HG02610 (cell line): Measurements from ENCODE around the gene VAMP5.
"Not testable (repeated sequence)": the region's sequence is repeated elsewhere in the genome, so short reads cannot be mapped to it uniquely, and the experiment has no call there.

ENCODE experiments used
- ATAC-seq: cut with Tn5 transposase; IDR thresholded peaks from one replicate; pipeline ENCODE4 v1.9.1; 2021; ENCODE audit warnings: mild to moderate bottlenecking, moderate library complexity; ENCODE audit not compliant: unreplicated experiment

Gene VAMP5, protein sequence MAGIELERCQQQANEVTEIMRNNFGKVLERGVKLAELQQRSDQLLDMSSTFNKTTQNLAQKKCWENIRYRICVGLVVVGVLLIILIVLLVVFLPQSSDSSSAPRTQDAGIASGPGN

DNA sequence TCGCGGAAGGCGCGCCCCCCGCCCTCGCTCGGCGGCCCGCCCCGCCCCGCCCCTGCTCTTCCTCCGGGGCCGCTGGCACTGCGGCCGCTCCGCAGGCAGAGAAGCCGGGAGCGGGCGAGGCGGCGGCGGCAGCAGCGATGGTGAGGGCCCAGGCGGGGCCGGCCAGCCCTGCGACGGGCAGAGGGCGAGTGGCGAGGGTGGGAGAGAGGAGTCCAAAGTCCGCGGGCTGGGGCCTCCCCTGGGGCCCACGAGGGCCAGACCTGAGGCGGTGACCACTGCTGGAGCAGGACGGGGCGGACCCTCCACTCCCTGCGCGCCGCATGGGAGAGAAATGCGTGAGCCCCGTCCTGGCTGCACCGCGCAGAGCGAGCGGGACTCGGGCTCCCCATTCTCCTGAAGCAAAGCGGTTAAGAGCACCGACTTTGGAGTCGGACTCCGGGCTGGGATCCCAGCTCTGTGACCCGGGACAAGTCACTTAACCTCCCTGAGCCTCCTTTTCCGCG is at the start of gene VAMP5:
Gene VAMP5 (plus strand): TSS at position 78 of the 503 bp plus-strand sequence. CDS start 60 bp downstream, at position 138.
- ATAC-seq = peak; percentile 18

DNA sequence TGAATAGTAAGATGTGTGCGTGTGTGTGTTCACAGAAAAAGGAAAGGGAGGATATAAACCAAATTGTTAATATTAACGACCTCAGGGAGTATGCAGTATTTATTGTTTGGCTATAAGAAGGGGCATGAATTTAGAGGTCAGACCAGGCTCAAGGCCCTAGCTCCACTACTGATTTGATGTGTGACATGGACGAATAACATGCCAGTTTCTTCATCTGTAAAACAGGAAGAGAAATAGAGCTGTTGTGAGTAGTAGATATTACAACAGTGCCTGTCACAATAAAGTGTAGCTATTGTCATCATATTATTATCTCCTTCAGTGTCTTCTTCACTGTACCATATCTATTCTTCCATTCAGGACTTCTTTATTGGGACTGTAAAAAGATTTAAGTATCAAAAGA is 49.4 kb upstream of the VAMP5 start:
- ATAC-seq = no peak

DNA sequence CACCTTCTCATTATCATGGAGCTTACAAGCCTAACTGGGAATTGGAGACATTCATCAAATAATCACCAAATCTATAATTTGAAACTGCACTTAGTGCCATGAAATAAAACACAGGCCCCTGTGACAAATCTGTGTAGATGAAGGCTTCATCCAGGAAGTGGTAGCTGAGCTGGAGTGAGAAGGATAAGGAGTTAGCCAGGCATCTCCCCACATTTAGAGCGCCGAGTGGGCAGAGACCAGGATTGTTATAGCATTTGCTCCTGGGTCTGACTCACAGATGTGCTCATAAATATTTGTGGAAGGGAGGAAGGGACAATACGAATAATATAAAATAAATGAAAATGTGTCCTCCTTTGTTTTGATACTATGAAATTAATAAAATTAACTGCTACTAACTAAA is 47.8 kb upstream of the VAMP5 start:
- ATAC-seq = no peak

DNA sequence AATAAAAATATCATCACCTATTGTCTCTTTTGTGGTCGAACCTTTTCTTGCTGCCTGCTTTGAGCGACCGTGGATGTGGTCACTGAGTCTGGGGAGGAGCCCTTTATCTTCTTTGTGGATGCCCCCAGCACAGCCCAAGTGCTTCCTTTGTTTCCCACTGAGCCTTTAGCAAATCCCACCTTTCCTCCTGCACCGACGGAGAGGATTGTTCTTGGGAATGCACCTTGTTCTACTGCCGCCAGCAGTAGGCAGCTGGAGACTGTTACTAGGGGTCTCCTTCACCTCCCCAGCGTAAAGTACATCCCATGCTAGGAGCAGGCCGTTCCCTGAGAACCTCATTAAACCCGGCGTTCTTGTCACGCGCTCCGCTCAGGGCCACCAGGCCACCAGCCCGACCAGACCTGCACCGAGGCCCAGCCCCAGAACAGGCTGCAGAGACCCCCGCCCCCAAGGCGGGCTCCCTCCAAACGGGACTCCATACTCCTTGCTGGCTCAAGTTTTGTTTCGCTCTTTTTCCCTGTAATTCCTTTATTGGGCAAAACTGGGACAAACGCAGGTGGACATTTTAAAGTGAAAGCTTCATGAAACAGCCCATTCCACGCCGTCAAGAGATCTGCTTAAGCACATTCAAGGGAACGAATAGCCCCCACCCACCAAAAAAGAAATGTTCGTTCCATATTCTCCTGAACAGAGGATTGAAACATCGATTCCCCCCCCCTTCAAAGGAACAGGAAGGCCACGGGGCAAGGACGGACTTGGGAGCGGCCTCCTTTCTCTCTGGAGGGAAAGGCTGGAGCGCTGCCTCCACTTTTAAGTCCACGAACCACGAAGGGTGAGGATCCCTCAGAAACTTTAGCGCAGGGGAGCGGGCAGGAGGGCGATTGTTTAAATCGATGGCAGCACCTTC is 46.4 kb upstream of the VAMP5 start:
- no peak for ATAC-seq

DNA sequence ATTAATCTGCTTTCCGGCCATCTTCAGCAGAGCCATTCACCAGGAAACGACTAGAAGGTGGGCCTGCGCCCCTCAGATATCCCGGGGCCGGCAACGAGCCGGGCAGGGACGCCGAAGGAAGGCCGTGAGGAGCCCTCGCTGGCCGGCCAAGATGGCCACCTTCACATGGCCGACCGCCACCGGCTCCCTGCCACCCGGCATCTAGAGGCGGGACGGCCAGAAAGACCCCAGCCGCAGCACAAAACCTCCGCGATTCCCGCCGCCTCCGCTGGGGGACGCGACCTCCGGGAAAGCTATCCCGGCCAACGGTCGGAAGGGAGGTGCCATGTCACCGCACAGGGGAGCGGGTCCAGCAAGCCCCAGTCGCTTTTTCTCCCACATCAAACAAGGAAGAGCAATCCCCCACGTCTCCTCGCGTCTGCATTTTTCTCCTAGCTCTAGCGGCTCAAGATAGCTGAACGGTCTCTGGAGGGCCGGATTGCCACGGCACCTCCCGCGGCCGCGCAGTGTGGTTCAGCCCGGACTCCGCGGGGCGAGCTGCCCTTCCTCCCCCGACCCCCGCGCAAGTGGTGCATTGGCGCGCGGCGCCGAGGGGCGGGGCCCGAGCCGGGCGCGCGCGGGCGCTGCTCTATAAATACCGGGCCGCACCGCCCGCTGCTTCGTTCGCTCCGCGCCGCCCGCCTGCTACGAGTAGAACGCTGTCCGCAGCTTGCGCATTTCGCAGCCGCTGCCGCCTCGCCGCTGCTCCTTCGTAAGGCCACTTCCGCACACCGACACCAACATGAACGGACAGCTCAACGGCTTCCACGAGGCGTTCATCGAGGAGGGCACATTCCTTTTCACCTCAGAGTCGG is 45.5 kb upstream of the VAMP5 start, which contains the start of gene MAT2A:
Gene MAT2A (plus strand): TSS at position 662 of the 854 bp plus-strand sequence. CDS start 120 bp downstream, at position 782.
- ATAC-seq = peak; percentile 78

DNA sequence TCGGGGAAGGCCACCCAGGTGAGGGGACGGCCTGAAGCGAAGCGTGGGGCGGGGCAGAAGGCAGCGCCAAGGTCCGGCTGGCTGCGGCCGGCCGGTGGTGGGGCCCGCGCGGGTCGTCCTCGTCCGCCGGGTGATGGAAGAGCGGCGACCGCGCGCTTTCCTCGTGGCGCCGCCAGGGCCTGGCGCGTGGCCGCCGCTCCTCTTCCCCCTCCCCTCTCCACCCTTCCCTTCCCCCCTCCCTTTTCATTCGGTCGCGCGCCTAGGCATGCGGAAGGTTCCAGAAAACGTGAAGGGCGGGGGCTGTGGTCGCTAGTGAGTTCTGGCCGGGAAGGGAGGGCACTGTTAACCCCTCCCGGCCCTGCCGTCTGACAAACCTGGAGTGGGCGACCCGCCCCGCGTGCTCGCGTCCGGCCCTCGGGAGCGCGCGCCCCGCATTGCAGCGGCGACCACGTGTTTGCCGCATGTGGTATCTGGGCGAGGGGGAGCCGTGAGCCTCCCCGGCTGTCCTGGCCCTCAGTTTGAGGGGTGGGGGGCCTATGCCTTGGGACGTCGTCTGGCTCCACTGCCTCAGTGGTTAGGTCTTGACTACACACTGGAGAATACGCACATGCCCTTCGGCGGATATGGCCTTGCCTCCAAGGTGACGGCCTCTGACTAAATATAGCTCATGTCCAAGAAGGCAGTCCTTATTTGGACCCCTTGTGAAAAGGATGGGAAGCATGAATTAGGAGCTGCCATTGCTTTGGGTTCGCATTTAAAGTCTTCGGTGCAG is 44.7 kb upstream of the VAMP5 start:
- peak; percentile 26 for ATAC-seq

DNA sequence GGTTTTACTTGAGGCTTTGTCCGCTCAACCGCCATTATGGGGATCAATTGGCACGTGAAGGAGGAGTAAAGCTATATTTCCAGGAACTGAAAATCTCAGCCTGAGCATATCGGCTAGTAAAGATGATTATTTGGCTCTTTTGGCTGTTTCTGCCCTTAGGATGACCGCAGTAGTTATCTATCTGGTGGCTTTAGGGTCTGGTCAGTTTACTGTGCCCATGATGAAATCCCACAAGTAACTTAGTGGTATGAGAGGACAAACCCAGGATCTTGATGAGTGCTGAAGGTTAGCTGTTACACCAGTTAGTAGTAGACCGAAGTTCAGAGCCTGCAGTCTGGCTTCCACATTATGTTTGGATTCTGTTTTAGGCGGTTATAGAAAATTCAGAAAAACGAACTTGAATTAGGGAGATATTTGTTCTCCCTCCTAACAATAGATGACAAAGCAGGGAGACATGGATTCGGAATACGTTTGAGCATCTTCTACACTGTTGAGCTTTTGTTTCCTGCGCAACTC is 44.0 kb upstream of the VAMP5 start:
- ATAC-seq = no peak

DNA sequence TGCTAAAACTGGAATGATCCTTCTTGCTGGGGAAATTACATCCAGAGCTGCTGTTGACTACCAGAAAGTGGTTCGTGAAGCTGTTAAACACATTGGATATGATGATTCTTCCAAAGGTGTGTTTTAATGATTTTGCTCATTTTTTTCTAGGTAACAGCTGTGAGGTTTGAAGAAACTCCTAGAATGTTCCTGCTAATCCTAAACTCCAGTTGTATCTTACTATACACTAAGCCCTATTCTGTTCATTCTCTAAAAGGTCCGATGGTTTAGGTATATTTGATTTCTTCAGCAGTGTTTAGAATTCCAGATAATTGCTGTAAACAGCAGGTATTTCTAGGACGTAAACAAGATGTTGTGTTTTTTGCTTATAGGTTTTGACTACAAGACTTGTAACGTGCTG is 43.0 kb upstream of the VAMP5 start:
- ATAC-seq = no peak

DNA sequence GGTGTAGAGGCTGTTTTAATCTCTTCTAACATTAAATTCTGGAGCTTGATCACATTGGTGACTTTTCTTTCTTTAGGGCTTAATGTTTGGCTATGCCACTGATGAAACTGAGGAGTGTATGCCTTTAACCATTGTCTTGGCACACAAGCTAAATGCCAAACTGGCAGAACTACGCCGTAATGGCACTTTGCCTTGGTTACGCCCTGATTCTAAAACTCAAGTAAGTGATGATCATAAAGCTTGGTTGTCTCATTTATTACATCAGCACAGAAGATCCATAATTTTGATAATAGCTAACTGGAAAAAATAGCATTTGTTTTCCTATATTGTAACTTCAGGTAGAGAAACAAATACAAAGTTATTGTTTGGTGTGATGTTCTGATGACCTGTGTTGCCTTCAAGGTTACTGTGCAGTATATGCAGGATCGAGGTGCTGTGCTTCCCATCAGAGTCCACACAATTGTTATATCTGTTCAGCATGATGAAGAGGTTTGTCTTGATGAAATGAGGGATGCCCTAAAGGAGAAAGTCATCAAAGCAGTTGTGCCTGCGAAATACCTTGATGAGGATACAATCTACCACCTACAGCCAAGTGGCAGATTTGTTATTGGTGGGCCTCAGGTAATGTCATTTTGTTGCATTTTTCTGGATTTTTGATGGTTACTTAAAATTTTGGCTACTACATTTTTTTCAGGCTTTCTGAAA is 42.3 kb upstream of the VAMP5 start:
- ATAC-seq = no peak

DNA sequence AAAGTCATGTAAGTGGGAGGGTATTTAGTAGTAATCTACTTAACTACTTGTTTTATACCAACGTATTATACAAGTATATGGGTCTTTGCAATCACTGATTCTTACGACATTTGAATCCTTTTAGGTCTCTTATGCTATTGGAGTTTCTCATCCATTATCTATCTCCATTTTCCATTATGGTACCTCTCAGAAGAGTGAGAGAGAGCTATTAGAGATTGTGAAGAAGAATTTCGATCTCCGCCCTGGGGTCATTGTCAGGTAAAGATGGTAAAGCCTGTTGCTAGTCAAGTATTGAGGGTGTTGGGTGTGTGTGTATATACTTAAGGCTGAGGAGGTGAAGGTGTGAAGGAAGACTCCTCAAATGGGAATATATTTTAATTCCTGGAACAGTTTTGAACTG is 41.5 kb upstream of the VAMP5 start:
- no peak for ATAC-seq

DNA sequence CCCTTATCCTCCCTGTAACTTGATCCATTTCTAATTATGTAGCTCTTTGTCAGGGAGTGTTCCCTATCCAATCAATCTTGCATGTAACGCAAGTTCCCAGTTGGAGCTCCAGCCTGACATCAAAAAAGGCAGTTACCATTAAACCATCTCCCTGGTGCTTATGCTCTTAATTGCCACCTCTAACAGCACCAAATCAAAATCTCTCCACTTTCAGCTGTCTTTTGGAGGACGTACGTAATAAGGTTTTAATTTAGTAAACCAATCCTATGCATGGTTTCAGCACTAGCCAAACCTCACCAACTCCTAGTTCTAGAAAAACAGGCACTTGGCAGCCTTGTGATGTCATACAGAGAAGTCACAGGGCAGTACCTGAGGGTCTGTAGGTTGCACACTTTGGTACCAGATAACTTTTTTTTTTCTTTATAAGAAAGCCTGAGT is 40.0 kb upstream of the VAMP5 start:
- not testable (repeated sequence) for ATAC-seq

DNA sequence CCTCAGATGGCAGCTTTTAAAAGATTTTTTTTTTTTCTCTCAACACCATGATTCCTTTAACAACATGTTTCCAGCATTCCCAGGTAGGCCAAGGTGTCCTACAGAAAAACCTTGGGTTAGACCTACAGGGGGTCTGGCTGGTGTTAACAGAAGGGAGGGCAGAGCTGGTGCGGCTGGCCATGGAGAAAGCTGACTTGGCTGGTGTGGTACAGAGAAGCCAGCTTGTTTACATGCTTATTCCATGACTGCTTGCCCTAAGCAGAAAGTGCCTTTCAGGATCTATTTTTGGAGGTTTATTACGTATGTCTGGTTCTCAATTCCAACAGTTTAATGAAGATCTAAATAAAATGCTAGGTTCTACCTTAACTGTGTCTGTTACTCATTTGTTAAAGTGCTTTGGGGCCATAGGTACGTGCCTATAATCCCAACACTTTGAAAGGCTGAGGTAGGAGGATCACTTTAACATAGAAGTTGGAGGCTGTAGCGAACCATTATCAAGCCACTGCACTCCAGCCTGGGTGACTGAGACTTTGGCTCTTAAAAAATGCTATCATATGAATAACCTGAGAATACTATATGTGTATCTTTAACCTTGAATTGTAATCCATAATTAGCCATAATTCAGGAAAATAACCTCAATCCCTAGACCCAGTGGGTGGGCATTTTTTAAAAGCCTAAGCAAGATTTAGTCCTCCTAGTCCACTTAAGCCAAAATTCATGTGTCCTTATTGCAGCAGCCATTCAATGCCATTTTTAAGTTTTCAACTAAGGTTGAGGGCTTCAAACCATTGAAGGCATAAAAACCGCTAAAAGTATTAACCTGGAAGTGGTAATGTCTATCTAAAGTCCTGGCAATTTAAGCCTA is 39.1 kb upstream of the VAMP5 start:
- not testable (repeated sequence) for ATAC-seq

DNA sequence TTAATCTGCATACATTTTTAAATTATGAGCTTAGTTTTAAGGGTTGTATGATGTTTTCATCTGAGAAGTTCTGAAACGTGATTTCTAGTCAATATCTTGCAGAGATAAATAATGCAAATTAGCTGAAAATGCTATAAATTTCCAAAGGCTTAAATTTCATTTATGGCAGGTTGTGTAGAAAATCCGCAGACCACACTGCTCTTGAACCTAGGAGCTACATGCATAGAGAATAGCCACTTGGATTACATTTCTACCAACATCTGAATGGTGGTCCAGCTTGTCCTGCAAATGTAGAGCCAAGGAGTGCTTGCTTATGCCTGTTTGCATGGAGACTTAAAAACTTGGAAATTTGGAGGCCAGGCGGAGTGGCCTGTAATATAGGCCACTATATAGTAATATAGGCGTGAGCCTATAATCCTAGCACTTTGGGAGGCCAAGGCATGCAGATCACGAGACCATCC is 38.4 kb upstream of the VAMP5 start:
- no peak for ATAC-seq

DNA sequence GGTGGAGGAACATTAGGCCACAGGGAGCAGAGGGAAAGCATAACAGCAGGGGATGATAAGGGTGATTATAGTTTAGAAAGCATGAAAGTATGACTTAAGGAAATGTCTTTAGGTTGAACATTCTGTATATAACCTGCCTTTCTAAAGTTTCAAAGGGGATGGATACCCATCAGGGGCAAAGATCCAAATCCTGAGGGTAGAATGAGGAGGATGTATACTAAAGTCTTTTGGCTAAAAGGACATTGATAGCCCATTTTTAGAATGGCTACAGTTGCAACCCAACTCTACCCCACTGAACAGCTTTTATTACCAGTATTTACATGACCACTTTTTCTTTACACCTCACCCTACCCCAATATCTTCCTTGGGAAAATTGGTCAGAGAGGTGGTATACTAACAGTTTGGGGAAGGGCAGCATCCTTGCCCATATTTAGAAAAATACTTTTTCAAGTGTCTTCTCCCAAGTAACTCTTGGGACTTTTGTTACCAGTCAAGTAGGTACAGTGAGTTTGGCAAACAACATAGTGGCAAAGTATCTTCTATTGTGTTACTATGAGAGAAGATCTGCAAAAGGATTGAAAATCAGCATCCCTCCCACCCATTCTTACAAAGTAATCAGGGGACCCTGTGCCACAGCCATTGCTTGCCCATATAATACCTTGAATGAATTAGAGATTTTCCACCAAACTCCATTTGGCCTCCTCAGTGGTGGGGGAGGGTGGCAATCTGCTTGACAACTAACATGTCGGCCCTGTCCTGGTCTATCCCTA is 37.0 kb upstream of the VAMP5 start:
- no peak for ATAC-seq

DNA sequence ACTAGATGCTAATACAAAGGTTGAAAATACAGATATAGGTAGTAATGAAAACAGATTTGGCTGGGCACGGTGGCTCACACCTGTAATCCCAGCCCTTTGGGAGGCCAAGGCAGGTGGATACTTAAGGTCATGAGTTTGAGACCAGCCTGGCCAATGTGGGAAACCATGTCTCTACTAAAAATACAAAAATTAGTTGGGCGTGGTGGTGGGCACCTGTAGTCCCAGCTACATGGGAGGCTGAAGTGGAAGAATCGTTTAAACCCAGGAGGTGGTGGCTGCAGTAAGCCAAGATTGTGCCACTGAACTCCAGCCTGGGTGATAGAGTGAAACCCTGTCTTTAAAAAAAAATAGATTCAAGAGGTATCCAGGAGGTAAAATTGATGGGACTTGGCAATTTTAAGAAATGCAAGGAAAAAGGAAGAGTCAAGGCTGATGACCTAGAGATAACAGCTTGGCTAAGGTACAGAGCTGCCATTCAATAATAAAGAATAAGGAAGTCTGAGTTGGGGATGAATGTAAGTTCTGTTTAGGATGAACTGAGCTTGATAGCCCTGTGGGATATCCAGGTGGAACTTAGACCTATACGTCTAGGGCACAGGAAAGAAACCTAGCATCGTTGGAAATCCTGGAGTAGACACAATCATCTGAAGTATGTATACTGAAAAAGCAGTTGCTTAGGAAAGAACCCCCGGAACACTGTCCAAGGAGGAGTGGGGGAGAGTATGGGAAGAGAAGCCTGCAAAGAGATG is 36.2 kb upstream of the VAMP5 start:
- no peak for ATAC-seq

DNA sequence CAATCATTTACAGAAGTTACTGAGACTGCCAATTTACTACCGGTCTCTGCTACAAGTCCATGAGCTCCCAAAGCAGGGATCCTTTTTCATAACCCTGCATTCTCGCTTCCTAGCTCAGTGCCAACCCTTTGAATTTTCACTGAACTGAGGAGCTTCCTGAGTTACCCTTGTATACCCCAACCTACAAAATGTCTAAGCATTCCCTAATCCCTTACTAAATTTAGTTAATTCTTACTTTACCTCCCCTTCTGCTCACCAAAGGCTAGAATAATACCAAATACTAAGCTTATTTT is 35.7 kb upstream of the VAMP5 start:
- ATAC-seq = no peak

DNA sequence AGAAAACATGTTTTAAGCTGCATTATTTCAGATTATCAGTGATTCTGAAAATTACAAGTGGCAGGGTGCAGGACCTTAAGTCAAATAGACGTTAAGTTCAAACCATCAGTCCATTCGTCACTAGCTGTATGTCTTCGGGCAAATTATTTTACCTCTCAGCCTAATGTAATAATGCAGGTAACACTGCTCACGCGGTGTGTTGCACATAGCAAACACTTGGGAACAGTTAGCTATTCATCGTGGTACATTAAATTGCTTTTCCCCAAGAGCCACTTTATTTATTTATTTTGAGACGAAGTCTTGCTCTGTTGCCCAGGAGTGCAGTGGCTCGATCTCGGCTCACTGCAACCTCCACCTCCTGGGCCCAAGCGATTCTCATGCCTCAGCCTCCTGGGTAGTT is 35.1 kb upstream of the VAMP5 start:
- ATAC-seq = no peak
